ENCODE results near the gene CSTF3.
"Not testable (repeated sequence)": the region's sequence is repeated elsewhere in the genome, so short reads cannot be mapped to it uniquely, and the experiment has no call there.

- TF ChIP-seq CTCF (IDR thresholded peaks at IDR 0.05; ENCODE audit: insufficient read depth, low read depth, low read length); EZH2 (IDR thresholded peaks at IDR 0.05; ENCODE audit: insufficient read depth, low read length): not testable (repeated sequence)
Measured at GRCh38 chr11:33176760-33177159, 15.5 kb upstream of the CSTF3 start.
